IPS-NIHi7 (cell line): ENCODE measurements around the gene PDAP1.
"Not testable (repeated sequence)": the region's sequence is repeated elsewhere in the genome, so short reads cannot be mapped to it uniquely, and the experiment has no call there.

Source experiments
- DNase-seq: peaks from one replicate; pipeline ENCODE4 v3.0.0; 2012; ENCODE audit warnings: mixed read lengths; ENCODE audit errors: extremely low spot score

Gene PDAP1

DNA sequence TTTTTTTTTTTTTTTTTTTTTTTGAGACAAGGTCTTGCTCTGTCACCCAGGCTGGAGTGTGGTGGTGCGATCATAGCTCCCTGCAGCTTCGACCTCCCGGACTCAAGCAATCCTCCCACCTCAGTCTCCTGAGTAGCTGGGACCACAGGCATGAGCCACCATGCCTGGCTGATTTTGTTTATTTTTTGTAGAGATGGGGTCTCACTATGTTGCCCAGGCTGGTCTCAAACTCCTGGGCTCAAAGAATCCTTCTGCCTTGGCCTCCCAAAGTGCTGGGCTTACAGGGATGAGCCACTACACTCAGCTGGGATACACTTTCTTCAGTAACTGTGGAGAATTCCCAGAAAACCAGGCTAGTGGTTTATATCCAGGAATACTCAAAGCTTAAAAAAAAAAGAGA is 57.8 kb downstream of the PDAP1 start:
- not testable (repeated sequence) for DNase-seq
